Choroid plexus epithelial cell (primary cell): Measurements from ENCODE around the gene PPP1R13B.

ENCODE experiments used
- DNase-seq: peaks from one replicate; pipeline ENCODE4 v3.0.0-alpha.2; 2010; ENCODE audit warnings: low read depth
- H3K4me3 ChIP-seq: 2 replicates; pipeline ENCODE4 v1.5.1; 2011; ENCODE audit warnings: low read depth, mild to moderate bottlenecking, control low read depth, low read length, moderate library complexity
- TF ChIP-seq, protein P1 (sequence below): conservative IDR thresholded peaks from 2 replicates; pipeline ENCODE4 v1.5.1; 2011; ENCODE audit warnings: low read depth, mild to moderate bottlenecking, control low read depth, inconsistent platforms, low read length, moderate library complexity

PPP1R13B gene

DNA sequence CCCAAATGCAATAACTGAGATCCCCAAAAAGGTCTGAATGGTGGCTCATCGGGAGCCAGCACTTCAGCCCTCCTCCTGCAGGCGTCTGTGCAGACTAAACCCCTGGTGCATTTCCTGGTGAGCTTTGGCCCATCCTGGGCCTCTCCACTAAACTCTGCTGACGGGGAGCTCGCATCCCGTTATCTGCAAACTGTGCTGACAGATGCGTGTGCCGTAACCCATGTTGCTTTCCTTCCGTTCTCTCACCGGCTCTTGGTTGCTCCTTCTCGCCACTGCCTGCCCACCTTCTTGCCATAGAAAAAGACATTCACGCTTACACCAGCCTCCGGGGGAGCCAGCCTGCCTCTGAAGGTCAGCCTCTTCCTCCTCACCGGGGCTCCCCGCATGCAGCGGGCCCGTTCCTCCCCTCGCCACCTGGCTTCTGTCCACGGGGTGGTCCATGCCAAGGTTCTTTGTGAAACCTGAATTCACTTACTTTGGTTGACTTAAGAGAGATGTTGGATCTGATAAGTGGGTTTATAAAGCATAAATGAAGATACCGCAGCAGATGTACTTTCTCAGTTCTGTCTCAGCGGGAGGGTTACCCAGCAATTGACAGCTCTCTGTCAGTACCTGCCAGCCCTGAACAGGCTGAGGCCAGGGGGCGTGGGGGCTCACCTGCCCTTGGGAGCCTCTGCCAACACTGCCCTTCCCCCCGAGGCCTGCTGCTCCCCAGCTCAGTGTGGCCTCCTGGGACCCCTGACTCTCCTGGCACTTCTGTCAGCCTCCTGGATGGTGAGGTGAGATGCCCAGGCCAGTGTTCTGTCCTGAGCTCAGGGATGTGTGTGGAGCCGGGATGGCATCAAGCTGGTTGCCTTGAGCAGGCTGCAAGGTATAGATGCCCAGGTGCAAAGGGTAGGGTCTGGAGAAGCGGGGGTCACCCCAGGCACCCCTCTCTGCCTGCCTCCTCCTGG is 117.6 kb downstream of the PPP1R13B start:
- DNase-seq: no peak
- TF ChIP-seq, protein P1, sequence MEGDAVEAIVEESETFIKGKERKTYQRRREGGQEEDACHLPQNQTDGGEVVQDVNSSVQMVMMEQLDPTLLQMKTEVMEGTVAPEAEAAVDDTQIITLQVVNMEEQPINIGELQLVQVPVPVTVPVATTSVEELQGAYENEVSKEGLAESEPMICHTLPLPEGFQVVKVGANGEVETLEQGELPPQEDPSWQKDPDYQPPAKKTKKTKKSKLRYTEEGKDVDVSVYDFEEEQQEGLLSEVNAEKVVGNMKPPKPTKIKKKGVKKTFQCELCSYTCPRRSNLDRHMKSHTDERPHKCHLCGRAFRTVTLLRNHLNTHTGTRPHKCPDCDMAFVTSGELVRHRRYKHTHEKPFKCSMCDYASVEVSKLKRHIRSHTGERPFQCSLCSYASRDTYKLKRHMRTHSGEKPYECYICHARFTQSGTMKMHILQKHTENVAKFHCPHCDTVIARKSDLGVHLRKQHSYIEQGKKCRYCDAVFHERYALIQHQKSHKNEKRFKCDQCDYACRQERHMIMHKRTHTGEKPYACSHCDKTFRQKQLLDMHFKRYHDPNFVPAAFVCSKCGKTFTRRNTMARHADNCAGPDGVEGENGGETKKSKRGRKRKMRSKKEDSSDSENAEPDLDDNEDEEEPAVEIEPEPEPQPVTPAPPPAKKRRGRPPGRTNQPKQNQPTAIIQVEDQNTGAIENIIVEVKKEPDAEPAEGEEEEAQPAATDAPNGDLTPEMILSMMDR: no peak
- no peak overlapping the region for H3K4me3 ChIP-seq

DNA sequence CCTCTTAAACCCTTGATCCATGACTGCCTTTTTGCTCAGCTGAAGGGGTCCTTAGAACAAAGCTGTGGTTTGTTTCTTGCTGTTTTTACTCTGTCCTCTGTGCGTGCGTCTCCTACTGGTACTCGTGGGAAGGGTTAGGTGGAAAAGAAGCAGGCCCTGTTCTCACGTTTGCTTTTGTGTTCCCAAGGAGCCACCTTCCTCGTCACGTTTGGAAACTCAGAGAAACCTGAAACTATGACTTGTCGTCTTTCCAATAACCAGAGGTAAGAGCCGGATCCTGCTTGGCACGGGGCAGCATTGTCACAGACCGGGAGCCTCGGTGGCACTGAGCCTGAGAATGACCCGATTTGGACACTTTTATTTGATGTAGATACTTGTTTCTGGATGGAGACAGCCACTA is 118.7 kb downstream of the PPP1R13B start:
- no peak for DNase-seq
- no peak overlapping the region for H3K4me3 ChIP-seq
- TF ChIP-seq, protein P1: no peak

DNA sequence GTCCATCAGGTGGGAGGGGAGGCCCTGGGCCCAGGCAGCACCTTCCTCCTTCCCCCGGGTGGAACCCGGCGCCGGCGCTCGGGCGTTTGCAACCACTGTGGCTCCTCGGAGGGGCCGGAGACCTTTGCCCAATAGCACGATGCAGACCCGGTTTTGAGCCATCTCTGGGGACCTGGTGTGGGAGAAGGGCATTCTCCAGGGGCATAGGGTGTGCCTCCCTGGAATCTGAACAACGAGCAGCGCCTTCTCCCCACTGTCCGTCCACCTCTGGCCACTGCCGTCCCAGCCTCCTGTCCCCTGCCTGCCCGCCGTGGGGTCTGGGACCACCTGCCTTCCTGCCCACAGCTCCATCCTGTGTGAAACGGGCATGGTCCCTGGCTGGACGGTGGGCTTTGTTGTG is 119.2 kb downstream of the PPP1R13B start:
- H3K4me3 ChIP-seq: no peak overlapping the region
- DNase-seq: no peak
- TF ChIP-seq, protein P1: no peak

DNA sequence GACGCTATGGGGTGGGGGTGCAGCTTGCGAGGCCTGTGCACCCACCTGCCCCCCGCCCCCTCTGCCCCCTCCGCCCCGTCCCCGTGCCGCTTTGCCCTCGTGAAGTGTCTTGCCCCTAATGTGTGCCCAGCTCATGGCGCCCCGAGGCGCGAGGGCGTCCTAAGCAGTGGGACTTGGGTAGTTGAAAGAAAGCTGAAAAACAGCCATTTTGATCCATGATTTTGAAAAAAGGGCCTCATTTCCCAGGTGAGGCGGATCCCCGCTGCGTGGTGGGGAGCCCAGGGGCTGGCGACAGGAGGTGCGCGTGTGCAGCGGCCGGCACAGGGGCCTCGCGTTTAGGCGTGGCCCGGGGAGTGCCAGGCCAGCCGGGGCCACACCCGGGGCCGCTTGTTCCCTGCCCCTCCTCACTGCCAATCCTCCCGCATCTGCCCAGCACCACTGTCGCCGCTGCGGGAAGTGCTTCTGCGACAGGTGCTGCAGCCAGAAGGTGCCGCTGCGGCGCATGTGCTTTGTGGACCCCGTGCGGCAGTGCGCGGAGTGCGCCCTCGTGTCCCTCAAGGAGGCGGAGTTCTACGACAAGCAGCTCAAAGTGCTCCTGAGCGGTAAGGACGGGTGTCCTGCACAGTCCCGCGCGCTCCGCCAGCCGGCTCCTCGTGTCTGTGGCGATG is 119.9 kb downstream of the PPP1R13B start:
- H3K4me3 ChIP-seq: no peak overlapping the region
- TF ChIP-seq, protein P1: no peak

DNA sequence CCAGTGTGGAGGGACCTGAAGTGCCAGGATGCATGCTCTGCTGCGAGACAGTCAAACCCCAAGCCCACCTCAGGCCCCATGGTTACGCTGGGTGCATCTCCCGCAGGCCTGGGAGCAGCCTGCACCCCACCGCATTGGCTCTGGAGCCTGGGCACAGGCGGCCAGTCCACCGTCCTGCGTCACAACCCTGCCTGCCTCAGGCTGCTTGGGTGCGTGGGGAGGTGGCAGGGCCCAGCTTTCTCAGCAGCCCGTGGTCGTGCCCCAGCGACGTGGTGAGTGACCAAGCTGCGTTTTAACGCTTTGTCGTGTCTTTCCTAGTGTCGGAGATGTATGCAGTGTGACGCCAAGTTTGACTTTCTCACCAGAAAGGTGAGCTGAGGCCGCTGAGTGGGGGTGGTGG is 120.9 kb downstream of the PPP1R13B start:
- TF ChIP-seq, protein P1: no peak
- no peak overlapping the region for H3K4me3 ChIP-seq
- DNase-seq: no peak

More for the DNA sequence above, 119.9 kb downstream of the PPP1R13B start:
- DNase-seq: no peak

DNA sequence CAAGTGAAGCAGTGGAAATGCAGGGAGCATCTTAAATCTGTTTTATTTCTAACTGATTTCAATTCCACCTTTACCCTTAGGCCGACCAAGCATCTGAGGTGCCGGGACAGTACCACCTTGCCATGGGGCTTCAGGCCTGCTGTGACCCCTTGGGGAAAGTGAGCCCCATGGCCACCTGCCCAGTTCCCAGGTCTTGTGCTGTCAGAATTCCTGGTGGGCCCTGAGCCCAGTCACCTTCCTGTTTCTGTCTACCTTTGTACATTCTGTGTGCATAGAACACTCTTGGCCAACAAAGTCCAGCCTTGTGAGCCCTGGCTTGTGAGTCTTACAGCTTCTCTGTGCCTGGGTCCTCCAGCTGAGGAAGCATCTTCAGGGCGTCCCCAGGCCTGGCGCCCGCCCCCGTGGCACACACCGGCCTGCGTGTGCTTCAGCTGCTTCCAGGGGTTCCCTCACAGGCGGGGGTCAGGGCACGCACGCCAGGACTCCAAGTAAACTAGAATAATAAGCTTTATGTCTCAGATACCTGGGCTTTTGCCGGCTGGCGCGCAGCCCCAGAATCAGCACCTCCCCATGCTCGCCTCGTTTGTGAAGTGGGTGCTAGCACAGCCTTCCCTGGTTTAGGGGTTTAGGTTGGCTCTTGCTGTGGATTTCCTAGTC is 121.5 kb downstream of the PPP1R13B start:
- H3K4me3 ChIP-seq: no peak overlapping the region
- TF ChIP-seq, protein P1: no peak
- no peak for DNase-seq
